Lower leg skin (tissue), 3 donors: Measurements from ENCODE around the gene KIRREL3.

ENCODE experiments used
- POLR2A ChIP-seq, 2 donors: fragments of 450-650 bp; IDR thresholded peaks; one replicate each; pipeline ENCODE4 v1.6.1; 2016 to 2017; ENCODE audit warnings: antibody characterized with exemption in 2 of 2, mild to moderate bottlenecking in 1 of 2, moderate library complexity in 1 of 2
- TF ChIP-seq, protein P1 (sequence below), 3 donors: fragments of 450-650 bp; IDR thresholded peaks; one replicate each; pipeline ENCODE4 v1.5.1; 2016; ENCODE audit warnings: antibody characterized with exemption in 3 of 3, mild to moderate bottlenecking in 3 of 3, moderate library complexity in 2 of 3

- TF ChIP-seq, protein P1, sequence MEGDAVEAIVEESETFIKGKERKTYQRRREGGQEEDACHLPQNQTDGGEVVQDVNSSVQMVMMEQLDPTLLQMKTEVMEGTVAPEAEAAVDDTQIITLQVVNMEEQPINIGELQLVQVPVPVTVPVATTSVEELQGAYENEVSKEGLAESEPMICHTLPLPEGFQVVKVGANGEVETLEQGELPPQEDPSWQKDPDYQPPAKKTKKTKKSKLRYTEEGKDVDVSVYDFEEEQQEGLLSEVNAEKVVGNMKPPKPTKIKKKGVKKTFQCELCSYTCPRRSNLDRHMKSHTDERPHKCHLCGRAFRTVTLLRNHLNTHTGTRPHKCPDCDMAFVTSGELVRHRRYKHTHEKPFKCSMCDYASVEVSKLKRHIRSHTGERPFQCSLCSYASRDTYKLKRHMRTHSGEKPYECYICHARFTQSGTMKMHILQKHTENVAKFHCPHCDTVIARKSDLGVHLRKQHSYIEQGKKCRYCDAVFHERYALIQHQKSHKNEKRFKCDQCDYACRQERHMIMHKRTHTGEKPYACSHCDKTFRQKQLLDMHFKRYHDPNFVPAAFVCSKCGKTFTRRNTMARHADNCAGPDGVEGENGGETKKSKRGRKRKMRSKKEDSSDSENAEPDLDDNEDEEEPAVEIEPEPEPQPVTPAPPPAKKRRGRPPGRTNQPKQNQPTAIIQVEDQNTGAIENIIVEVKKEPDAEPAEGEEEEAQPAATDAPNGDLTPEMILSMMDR (IDR thresholded peaks at IDR 0.05), result no peak
- no peak for TF ChIP-seq POLR2A (IDR thresholded peaks at IDR 0.05)
These were observed 49.1 kb downstream of the KIRREL3 start for GRCh38 chr11:126951465-126951864.
